ENCODE measurements around the gene LDB3.

DNA sequence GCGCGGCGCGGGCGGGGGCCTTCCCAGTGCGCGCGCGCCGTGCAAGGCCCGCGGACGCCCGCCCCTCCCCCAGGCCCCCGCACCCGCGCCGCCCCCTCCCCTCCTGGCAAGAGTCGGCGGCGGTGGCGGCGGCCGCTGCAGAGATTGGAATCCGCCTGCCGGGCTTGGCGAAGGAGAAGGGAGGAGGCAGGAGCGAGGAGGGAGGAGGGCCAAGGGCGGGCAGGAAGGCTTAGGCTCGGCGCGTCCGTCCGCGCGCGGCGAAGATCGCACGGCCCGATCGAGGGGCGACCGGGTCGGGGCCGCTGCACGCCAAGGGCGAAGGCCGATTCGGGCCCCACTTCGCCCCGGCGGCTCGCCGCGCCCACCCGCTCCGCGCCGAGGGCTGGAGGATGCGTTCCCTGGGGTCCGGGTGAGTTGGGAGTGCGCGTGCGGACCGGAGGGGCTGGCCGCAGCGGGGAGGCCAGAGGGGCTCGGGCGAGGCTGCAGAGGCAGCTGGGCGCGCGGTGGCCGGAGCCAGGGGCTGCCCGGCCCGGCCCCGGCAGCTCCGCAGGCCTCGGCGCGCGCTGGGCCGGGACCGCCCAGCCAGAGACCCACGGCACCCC lies 88.3 kb downstream of the LDB3 start, which contains the start of gene BMPR1A:
- TF ChIP-seq TAF1 (IDR thresholded peaks at IDR 0.05; ENCODE audit: control insufficient read depth, extremely low read depth, insufficient read depth, low read length, severe bottlenecking), result peak; percentile 2
- TF ChIP-seq, protein P1, sequence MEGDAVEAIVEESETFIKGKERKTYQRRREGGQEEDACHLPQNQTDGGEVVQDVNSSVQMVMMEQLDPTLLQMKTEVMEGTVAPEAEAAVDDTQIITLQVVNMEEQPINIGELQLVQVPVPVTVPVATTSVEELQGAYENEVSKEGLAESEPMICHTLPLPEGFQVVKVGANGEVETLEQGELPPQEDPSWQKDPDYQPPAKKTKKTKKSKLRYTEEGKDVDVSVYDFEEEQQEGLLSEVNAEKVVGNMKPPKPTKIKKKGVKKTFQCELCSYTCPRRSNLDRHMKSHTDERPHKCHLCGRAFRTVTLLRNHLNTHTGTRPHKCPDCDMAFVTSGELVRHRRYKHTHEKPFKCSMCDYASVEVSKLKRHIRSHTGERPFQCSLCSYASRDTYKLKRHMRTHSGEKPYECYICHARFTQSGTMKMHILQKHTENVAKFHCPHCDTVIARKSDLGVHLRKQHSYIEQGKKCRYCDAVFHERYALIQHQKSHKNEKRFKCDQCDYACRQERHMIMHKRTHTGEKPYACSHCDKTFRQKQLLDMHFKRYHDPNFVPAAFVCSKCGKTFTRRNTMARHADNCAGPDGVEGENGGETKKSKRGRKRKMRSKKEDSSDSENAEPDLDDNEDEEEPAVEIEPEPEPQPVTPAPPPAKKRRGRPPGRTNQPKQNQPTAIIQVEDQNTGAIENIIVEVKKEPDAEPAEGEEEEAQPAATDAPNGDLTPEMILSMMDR (IDR thresholded peaks at IDR 0.05 in 2 of 3, conservative IDR thresholded peaks at IDR 0.05 in 1 of 3; ENCODE audit: insufficient read depth in 2 of 3, low read depth in 1 of 3, low read length in 3 of 3), result no peak
- TF ChIP-seq POLR2A (conservative IDR thresholded peaks at IDR 0.05), result no peak
